Activated CD4-positive, CD25-positive, alpha-beta regulatory T cell treated with anti-CD3 and anti-CD28 coated beads, Interleukin-2, amount 50 U/mL, for 72 hours (primary cell): ENCODE results near the gene TEX53.

Source experiments
- DNase-seq: peaks from one replicate; pipeline ENCODE4 v3.0.0; 2021

TEX53 gene

GRCh38 chr9:114633438-114634089, 24.0 kb downstream of the TEX53 start:
- DNase-seq = no peak

- DNase-seq = no peak
Observed at GRCh38 chr9:114631166-114631565, 26.4 kb downstream of the TEX53 start.

GRCh38 chr9:114629563-114630090, 28.0 kb downstream of the TEX53 start:
- no peak for DNase-seq

- DNase-seq = no peak
Observed at GRCh38 chr9:114627553-114627952, 30.1 kb downstream of the TEX53 start.

GRCh38 chr9:114626415-114627020, 31.1 kb downstream of the TEX53 start:
- DNase-seq = no peak

- no peak for DNase-seq
Observed at GRCh38 chr9:114624677-114625076, 32.9 kb downstream of the TEX53 start.

GRCh38 chr9:114621975-114622609, 35.5 kb downstream of the TEX53 start:
- no peak for DNase-seq

GRCh38 chr9:114621561-114621960, 36.0 kb downstream of the TEX53 start:
- no peak for DNase-seq

- no peak for DNase-seq
Observed at GRCh38 chr9:114619191-114619761, 38.3 kb downstream of the TEX53 start.

- no peak for DNase-seq
Observed at GRCh38 chr9:114616684-114617520, 40.7 kb downstream of the TEX53 start.

GRCh38 chr9:114614373-114614772, 43.2 kb downstream of the TEX53 start:
- no peak for DNase-seq

- no peak for DNase-seq
Observed at GRCh38 chr9:114613919-114614318, 43.7 kb downstream of the TEX53 start.

- DNase-seq = no peak
Observed at GRCh38 chr9:114613087-114613486, 44.5 kb downstream of the TEX53 start.

- no peak for DNase-seq
Observed at GRCh38 chr9:114612272-114612923, 45.2 kb downstream of the TEX53 start.

- DNase-seq = no peak
Observed at GRCh38 chr9:114611516-114612271, 45.9 kb downstream of the TEX53 start.

- no peak for DNase-seq
Observed at GRCh38 chr9:114608525-114608796, 49.1 kb downstream of the TEX53 start.

GRCh38 chr9:114607671-114608524, 49.7 kb downstream of the TEX53 start:
- no peak for DNase-seq

- no peak for DNase-seq
Observed at GRCh38 chr9:114606597-114607207, 50.9 kb downstream of the TEX53 start.
